ENCODE data around the gene RIMBP2. TPM values are rescaled to one million over a fixed set of nuclear protein-coding genes. Genes with fewer than 3 reads are reported as not detected.
"Not testable (repeated sequence)": the region's sequence is repeated elsewhere in the genome, so short reads cannot be mapped to it uniquely, and the experiment has no call there.

Gene RIMBP2
- total RNA-seq, 3 donors from 2014 or later = 2.3 to 5.9 (median 5.4) TPM

DNA sequence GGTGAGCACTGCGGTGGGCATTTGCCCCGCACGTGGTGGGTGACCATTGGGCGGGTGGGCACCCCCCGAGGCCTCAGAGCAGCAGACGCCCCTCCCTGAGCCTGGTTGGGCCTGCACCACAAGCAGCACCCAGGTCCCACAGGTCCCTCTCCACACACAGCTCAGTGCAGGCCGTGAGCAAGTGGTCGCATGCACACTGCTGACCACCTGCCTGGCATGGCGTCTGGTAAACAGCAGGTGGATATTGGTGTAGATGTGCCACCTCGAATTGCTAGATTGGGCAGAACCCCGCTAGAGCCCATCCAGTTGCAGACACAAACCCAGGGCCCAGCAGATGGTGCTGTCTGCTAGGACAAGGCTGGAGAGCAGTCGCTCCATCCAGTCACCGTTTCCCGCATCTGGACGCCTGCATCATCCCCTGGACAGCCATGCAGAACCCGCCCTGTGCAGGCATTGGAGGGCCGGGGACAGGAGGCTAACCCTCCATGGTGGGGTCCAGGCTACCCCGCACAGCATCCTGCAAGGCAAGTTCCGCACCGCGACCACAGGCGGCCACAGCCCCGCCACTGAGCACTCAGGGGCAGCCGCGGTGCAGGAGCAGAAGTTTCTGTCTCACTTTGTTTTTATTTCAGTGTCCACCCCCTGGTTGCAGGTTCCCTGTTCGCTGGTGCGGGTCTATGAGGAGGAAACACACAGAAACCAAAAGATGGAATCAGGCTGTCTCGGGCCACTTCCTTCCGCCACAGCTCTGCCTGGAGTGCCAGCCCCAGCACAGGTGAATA lies 45.6 kb upstream of the RIMBP2 start:
- H3K4me1 ChIP-seq (ENCODE audit: low read depth) = no peaks in the 10 kb centered on the region
- peaks cover 6% of the 10 kb centered on the region for H3K9me3 ChIP-seq
- TF ChIP-seq, protein P1, sequence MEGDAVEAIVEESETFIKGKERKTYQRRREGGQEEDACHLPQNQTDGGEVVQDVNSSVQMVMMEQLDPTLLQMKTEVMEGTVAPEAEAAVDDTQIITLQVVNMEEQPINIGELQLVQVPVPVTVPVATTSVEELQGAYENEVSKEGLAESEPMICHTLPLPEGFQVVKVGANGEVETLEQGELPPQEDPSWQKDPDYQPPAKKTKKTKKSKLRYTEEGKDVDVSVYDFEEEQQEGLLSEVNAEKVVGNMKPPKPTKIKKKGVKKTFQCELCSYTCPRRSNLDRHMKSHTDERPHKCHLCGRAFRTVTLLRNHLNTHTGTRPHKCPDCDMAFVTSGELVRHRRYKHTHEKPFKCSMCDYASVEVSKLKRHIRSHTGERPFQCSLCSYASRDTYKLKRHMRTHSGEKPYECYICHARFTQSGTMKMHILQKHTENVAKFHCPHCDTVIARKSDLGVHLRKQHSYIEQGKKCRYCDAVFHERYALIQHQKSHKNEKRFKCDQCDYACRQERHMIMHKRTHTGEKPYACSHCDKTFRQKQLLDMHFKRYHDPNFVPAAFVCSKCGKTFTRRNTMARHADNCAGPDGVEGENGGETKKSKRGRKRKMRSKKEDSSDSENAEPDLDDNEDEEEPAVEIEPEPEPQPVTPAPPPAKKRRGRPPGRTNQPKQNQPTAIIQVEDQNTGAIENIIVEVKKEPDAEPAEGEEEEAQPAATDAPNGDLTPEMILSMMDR (IDR thresholded peaks at IDR 0.05) = no peak
- ATAC-seq (peak; percentile 67), DNase-seq (peak in 2 of 3 donors; percentile 57 to 63)
- intact Hi-C loops (cut with DNase I, micrococcal nuclease) = loop anchor here in 1 of 2 donors (5.0 kb wide), 1 partner anchor 56 kb away; no protein-coding TSS in a partner anchor
- no peaks in the 10 kb centered on the region for H3K36me3 ChIP-seq (ENCODE audit: low read depth)
- no peak overlapping the region for H3K4me3 ChIP-seq

GRCh38 chr12:130754234-130754901 lies 38.3 kb upstream of the RIMBP2 start:
- no peak for DNase-seq
- Histone ChIP-seq H3K4me3 (no peak overlapping the region), H3K36me3 (ENCODE audit: low read depth) (no peaks in the 10 kb centered on the region), H3K9me3 (no peaks in the 10 kb centered on the region), H3K4me1 (ENCODE audit: low read depth) (no peaks in the 10 kb centered on the region)
- TF ChIP-seq, protein P1 (IDR thresholded peaks at IDR 0.05) = no peak
- ATAC-seq = no peak
- intact Hi-C loops (cut with DNase I, micrococcal nuclease) = no loop called here

- intact Hi-C loops (cut with DNase I, micrococcal nuclease) = no loop called here
- ATAC-seq (no peak), DNase-seq (no peak)
- H3K4me1 ChIP-seq (ENCODE audit: low read depth) = no peaks in the 10 kb centered on the region
- no peak overlapping the region for H3K4me3 ChIP-seq
- H3K36me3 ChIP-seq (ENCODE audit: low read depth) = no peaks in the 10 kb centered on the region
- H3K9me3 ChIP-seq = no peaks in the 10 kb centered on the region
- TF ChIP-seq, protein P1 (IDR thresholded peaks at IDR 0.05) = no peak
These were observed 36.7 kb upstream of the RIMBP2 start for GRCh38 chr12:130752692-130753230.

DNA sequence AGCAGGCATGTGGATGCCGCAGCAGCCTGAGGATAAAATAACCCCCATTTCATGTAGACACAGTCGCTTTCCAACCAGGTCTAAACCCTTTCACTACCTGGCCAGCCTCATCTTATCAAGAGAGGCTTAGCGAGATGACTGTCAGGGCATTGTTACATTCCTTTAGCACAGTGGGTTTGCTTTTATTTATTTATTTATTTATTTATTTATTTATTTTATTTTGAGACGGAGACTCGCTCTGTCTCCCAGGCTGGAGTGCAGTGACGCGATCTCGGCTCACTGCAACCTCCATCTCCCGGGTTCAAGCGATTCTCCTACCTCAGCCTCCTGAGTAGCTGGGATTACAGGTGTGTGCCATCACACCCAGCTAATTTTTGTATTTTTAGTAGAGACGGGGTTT lies 35.9 kb upstream of the RIMBP2 start:
- H3K4me1 ChIP-seq (ENCODE audit: low read depth); intact Hi-C loops (cut with DNase I, micrococcal nuclease); H3K9me3 ChIP-seq; DNase-seq; H3K4me3 ChIP-seq; H3K36me3 ChIP-seq (ENCODE audit: low read depth); ATAC-seq: not testable (repeated sequence)

DNA sequence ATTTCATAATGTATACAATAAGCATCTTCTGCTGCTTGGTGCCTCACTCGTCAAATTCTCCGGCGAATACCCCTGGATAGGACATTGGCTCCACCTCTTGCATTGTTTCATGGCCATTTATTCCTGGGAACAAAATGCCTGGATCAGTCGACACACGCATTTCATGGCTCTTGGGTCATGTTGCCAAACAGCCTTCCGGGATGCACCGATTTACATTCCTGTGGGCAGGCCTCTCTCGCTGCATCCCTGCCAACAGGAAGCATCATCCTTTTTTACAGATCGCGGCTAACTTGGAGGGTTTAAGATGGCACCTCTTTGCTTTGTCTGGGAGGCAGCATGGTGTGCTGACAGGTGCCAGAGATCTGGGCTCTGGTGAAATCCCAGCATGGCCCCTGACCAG lies 32.7 kb upstream of the RIMBP2 start:
- H3K9me3 ChIP-seq = no peaks in the 10 kb centered on the region
- TF ChIP-seq, protein P1 (IDR thresholded peaks at IDR 0.05) = no peak
- no peak for DNase-seq
- ATAC-seq = no peak
- no peak overlapping the region for H3K4me3 ChIP-seq
- H3K4me1 ChIP-seq (ENCODE audit: low read depth) = no peaks in the 10 kb centered on the region
- H3K36me3 ChIP-seq (ENCODE audit: low read depth) = no peaks in the 10 kb centered on the region
- intact Hi-C loops (cut with DNase I, micrococcal nuclease) = loop anchor here in 1 of 2 donors (10.0 kb wide), 1 partner anchor 704 kb away; no protein-coding TSS in a partner anchor

Data from mucosa of descending colon (tissue), 3 donors.